ENCODE measurements around the gene AHRR. TPM values are rescaled to one million over a fixed set of nuclear protein-coding genes. Genes with fewer than 3 reads are reported as not detected.
"Not testable (repeated sequence)": the region's sequence is repeated elsewhere in the genome, so short reads cannot be mapped to it uniquely, and the experiment has no call there.

Gene AHRR
- polyA plus RNA-seq, 4 donors: 1.9 to 3.2 (median 2.6) TPM

DNA sequence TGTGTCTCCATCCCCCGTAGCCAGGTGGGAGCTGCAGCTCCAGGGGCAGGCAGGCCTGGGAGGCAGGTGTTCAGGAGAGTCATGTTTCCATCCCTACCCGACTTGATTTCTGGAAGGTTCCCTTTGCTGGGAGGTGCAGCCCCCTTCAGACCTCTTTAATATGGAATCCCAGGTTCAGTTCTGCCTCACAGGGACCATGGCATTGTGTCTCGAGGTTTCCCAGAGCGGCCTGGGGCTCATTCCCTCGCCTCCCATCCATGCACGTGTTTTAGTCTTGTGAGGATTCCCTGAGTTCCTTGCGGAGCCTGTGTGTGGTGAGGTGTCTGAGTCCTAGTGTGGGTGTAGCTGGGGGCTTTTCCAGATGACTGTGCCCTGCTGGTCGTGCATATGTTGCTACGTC lies 16.5 kb upstream of the AHRR start:
- no peak for DNase-seq (ENCODE audit: low read depth in 4 of 4, low spot score in 2 of 4)

DNA sequence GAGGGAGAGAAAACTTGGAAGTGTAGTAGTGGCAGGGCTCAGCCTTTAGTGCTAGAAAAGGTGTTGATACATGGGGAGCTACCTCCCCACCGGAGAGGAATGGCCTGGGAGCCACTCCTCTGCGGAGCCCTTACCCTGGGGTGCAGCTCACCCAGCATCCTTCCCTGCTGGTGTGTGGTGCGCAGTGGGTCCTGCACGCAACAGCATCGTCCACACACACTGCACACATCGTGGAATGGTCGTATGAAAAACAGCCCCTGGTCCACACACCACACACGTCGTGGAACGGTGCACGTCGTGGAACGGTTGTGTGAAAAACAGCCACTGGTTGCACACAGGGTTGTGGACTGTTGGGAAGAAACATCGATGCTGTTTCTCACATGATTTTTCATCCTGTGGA lies 16.1 kb upstream of the AHRR start:
- no peak for DNase-seq (ENCODE audit: low read depth in 4 of 4, low spot score in 2 of 4)

DNA sequence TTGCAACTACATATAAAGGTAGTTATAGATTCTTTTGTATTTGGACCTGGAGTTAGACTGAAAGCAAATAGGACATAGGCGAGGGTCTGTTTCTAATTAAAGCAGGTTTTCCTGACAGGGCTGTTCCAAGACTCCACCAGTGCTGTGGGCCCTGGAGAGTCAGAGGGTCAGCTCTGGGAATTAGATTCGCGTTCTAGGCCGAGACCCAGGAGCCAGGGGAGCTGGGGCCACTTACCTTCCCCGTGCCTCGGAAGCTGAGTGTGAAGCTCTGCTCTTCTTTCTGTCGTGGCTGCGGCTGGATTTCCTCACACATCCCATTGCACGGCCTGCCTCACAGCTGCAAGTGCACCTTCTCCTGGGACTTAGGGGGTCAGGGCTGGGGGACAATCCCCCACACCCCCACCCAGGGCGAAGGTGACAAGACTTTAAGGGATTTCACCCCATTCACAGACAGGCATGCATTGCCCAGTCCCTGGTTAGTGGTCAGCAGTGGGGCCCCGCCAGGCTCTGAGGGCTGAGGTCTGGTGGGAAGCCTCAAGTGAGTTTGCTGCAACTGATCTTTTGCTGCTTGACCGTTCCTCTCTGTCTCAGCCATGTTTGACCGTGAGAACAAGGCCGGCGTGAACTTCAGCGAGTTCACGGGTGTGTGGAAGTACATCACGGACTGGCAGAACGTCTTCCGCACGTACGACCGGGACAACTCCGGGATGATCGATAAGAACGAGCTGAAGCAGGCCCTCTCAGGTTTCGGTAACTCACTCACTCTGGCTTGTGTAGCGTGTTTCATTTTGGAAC lies 15.3 kb upstream of the AHRR start:
- DNase-seq (ENCODE audit: low read depth in 4 of 4, low spot score in 2 of 4): no peak

DNA sequence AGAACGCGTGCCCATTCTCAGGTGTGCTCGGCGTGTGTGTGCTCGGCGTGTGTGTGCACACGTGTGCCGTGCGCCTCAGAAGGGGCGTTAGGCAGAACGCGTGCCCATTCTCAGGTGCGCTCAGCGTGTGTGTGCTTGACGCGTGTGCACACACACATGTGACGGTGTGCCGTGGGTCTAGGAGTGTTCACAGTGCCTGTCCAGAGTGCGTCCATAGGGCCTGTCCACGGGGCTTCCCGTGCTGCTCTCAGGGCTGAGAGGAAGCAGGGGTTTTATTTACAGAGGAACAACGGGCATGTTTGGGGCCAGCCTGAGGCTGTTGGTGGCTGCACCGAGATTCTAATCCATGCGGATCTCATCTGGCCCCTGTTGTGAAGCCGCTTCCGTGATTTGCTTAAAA lies 14.2 kb upstream of the AHRR start:
- DNase-seq (ENCODE audit: low read depth in 4 of 4, low spot score in 2 of 4): no peak

DNA sequence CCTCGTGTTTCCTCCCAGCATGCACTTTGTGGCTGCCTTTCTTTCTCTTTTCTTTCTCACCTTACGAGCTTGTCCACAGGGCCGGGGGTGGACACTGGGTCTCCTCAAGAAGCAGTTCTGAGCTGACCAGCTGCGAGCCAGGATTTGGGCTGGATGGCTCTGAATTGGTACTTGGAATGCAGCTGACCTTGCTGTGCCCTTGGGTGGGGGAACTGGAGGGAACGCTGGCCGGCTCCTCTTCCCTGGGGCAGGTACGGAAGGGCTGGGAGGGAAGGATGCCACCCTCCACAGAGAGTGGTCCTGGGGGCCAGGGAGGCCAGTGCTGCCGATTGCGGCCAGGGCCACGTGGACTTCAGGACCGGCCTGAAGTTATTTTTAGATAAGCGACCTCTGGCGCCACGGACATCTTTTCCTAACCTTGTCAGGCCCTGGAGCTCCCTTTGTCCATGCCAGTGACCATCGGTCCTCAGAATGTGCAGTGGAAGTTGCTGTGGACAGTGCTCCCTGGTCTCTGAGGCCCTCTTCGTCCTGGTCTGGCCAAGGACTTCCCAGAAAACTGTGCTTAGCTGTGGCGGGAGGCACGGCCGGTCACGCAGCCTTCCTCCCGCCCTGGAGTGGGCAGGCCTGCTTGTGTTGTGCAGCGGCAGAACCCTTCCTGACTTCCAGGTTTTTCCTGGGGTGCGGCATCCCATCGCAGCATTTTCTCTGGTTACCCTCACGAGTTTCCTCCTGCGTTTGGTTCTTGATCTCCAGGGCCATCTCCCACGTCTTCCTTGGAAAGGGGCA lies 13.5 kb upstream of the AHRR start:
- no peak for DNase-seq (ENCODE audit: low read depth in 4 of 4, low spot score in 2 of 4)

DNA sequence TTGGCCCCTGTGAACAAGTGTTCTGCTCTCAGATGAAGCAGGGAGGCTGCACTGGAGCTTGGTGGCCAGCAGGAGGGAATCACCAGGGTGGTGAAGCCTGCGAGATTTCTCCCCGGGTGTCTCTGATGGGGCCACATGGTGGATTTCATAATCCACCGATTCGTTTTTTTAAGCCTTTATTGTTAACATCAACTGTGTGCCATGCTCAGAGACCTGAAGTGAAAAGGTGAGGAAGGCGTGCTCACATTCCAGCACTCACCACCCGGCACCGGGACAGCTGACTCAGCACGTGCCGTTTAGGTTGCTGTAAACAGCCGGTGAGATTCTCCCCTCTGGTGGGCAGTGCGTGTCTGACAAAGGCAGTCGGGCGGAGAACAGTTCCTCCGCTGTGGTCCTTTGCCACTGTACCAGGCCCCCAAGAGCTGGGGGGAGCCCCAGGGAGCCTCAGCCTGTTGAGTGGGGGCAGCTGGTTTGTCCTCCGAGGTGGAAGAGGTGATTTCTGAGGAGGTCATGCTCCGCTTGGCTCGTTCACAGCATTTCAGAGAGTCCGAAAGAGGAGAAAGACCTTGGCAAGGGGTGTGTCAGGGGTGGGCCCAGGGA lies 12.7 kb upstream of the AHRR start:
- DNase-seq (ENCODE audit: low read depth in 4 of 4, low spot score in 2 of 4): no peak

DNA sequence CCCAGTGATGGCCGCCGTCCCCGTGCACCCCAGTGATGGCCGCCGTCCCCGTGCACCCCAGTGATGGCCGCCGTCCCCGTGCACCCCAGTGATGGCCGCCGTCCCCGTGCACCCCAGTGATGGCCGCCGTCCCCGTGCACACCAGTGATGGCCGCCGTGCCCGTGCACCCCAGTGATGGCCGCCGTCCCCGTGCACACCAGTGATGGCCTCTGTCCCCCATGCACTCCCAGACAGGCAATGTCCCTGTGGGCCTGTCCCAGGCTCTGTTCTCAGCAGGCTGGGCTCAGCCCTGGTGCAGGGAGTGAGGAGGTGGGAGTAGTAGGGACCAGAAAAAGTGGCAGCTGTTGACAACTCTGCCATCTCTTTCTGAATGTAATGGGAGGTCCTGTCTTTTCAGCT lies 11.7 kb upstream of the AHRR start:
- DNase-seq (ENCODE audit: low read depth in 4 of 4, low spot score in 2 of 4): not testable (repeated sequence)

DNA sequence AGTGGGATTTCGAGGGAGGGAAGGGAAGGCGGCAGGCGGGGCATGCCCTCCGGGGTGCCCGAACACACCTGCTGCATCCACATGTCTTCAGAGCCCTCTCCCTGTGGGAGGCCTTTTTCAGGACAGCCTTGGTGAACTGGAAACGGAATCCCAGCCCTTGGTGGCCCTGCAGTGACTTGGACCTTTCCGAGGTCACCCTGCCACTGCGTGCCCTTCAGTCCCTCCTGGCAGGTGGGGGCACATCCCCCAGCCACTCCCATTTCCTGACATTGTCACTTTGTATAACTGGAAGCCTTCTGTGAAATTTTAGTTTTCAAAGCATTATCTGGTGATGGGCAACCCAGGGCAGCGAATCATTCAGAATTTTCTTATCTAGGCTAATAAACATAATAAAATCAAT lies 11.0 kb upstream of the AHRR start:
- no peak for DNase-seq (ENCODE audit: low read depth in 4 of 4, low spot score in 2 of 4)

DNA sequence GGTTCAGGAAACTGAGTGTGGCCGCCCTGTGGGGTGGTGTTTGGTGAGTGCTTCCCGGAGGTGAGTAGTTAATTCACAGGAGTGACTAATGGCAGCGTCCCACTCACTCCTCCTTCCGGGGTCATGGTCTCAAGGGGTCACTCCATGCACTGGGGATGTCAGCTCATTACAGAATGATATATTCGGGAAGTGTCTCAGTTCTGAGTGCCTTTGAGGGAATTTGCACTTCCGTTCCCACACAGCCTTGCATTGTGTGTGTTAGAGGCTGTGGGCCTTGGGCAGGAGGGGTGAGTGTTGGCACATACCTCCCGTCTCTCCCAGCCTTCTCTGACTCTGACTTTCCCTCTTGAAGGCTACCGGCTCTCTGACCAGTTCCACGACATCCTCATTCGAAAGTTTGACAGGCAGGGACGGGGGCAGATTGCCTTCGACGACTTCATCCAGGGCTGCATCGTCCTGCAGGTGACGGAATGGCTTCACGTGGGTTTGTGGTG lies 10.5 kb upstream of the AHRR start:
- no peak for DNase-seq (ENCODE audit: low read depth in 4 of 4, low spot score in 2 of 4)

DNA sequence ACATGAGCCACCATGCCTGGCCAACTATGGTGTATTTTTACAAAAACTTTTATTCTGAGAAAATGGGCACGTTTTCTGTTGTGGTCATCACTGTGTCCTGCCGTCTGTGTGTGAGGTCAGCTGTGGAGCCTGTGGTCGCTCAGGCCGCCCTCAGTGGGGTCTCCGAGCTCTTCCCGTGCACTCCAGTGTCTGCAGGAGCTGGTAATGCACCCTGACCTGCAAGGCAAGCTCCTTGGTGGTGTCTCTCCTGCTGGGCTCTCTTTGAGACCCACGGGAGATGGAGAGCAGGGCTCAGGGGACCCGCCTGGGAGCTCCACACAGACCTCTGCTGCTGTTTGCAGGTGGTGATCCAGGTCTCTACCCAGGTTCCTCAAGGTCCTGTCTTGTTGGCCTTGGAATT lies 9.6 kb upstream of the AHRR start:
- DNase-seq (ENCODE audit: low read depth in 4 of 4, low spot score in 2 of 4): no peak

DNA sequence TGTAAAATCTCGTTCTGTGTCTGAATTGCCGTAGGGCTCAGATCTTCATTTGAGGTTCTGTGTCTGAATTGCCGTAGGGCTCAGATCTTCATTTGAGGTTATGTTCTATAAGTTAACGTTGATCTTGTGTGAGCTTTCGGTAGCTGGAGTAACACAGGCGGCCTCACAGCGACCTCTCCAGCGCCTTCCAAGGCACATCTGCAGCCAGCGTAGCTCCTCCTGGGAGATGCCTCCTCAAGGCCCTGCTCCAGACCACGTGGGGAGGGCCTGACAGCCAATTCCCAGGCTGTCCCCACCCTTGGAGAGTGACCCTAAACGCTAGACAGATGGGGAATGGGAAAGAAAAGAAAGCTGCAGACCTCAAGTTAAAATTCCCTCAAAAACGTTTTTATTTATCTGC lies 8.7 kb upstream of the AHRR start:
- no peak for DNase-seq (ENCODE audit: low read depth in 4 of 4, low spot score in 2 of 4)

DNA sequence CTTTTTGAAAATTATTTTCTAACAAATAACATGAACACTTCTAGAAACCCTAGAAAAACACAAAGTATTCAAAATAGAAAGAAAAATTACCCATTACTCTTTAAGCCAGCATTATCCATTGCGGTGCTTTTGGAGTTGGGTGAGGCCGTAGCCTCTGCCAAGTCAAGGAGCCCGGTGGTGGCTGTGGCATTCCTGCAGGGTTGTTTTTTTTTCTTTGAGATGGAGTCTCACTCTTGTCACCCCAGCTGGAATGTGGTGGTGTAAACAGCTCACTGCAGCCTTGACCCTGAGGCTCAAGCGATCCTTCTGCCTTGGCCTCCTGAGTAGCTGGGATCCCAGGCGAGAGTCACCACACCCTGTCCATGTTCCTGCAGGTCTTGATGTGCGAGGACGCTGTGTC lies 8.2 kb upstream of the AHRR start:
- DNase-seq (ENCODE audit: low read depth in 4 of 4, low spot score in 2 of 4): no peak

DNA sequence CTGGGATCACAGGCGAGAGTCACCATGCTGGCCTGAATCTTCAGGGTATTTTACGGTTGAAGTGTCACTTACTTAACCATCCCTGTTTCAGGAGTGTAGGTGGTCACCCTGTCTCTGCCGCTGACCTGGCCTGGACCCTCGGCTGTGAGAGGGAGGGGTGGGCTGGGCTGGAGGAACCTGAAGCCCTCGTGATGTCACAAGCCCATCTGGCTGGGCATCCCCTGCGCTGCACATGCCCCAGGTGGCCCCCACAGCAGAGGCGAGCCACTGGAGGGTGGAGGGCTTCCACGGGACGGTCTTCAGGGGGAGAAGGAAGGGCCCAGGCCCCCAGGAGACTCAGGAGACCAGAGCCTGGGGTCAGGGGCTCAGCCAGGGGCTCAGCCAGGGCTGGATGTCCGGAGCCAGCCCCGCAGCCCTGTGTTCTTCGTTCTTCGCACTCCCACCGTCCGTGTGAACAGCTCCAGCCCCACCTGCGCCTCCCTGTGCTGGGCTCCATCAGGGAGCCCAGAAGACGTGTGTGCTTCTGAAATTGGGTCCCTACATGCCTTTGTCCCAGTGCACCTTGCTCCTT lies 7.6 kb upstream of the AHRR start:
- DNase-seq (ENCODE audit: low read depth in 4 of 4, low spot score in 2 of 4): no peak

DNA sequence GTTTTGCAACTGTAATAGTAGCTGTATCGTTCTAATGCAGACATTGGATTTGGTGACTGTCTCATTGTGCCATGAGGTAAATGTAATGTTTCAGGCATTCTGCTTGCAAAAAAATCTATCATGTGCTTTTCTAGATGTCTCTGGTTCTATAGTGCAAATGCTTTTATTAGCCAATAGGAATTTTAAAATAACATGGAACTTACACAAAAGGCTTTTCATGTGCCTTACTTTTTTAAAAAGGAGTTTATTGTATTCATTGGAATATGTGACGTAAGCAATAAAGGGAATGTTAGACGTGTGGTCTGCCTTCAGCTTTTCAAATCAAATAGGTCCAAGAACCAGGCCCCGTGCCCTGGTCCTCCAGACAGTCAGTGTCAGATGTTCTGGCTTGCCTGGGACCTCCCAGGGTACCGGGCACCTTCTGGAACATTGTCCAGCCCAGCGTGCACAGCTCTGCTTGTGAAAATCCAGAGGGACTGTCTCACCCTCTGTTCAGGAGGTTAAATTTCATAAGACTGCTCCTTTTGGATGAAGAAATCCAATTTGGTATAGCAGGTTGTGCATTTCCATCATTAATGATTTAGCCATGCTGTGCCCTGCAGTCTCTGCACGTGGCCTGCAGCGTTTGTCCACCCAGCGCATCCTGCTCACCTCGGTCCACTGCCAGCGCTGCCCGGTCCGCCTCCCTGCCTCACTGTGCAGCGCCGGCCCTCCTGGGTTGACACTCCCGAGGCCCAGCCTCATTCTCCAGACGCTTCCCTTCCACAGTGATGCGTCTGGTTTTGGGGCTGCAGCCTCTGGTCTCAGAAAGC lies 6.6 kb upstream of the AHRR start:
- no peak for DNase-seq (ENCODE audit: low read depth in 4 of 4, low spot score in 2 of 4)

DNA sequence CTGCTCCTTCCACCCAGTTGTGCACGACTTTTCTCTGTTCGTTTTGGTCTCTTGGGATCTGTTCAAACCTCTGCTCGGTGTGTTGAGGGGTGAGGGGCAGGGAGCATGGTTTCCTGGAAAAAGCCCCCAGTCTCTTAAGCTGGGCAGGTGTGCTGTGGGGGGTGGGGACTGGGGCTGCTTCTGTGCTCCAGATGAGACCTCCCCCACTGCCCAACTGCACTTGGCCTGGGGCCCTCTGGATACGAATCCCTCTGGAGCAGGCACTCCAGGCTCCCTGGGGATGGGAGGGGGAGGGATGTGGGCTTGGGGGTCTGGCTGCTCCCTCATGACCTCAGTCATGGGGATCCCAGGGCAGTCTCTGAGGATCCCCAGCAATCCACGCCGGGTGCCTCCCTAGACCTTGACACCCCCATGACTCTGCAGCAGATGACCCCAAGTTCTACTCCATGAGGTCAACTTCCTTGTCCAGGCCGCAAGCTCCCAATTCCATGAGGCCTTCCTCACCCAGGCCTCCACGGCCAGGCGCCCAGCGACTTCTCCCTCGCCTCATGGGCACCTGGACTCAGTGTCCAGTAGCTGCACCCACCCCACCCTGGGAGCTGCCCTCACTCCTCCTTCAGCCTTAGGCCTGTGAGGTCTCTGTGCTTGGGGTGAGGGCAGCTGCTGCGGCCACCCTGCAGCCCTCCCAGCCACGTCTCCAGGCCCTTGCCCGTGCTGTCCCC lies 5.9 kb upstream of the AHRR start:
- DNase-seq (ENCODE audit: low read depth in 4 of 4, low spot score in 2 of 4): no peak

DNA sequence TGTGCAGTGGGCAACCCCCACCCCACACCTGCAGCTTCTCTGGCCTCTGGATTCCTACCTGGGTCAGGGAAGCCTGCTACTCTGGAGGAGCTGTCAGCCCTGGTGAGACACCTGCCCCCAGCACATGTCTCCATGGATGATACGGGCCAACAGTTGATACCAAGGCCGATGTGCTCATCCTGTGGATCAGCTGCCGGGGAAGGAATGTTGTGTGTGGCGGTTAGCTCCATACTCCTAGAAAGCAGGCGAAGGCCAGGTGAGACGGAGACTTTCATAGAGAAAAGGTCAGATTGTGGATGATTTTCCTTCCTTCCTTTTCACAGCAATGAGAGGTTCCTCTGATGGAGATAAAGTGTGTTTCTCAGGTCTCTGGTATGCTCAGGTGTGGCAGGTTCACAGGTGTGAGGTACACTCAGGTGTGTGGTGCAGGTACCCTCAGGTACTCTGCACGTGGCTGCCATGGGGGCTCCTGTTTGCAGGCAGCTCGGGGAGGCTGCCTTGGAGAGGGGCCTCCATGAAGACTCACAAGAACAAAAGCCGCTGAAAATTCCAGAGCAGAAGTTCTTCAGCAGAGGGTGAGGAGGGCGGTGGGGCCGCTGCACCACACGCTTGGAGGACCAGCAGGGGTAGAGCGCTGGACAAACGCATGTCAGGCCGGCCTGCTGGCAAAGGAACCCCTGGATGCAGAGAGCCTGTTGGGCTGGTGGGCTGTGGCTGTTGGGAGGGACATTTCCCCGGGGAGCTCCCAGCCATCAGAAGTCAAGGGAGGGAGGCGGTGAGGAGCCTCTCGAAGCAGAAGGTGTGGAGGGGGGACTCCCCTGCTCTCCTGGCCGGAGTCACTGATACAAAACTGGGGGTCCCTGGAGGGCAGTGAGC lies 5.1 kb upstream of the AHRR start:
- no peak for DNase-seq (ENCODE audit: low read depth in 4 of 4, low spot score in 2 of 4)

DNA sequence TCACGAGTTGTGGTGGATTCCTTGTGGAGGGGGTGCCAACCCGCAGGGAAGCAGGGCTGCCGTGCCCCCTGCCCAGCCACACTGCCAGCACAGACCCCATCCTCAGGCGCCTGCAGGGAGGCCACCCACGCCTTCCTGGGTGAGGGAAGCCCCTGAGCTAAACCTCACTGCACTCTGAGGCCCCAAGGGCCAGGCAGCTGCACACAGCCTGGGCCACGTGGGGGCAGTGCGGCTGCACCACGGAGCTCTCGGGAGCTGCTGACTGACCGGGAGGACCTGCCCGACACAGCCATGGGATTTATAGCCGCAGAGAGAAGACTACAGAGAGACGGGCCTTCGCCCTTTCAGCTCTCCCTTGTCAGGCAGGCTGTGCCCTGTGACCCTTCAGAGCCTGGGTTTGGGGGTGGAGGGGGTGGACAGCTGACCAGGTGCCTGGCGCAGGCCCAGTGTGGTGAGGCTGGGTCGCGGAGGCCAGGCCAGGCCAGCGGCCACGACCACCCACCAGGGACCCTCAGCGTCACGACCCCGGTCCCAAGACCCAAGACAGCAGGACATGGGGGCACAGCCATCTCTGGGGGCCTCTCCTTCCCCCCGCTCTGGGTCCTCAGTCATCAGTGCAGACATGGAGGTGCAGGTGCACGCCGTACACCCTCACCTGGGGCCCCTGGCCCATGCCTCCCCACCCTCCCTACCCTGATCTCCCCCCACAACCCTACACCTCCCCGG lies 4.3 kb upstream of the AHRR start:
- DNase-seq (ENCODE audit: low read depth in 4 of 4, low spot score in 2 of 4): no peak

DNA sequence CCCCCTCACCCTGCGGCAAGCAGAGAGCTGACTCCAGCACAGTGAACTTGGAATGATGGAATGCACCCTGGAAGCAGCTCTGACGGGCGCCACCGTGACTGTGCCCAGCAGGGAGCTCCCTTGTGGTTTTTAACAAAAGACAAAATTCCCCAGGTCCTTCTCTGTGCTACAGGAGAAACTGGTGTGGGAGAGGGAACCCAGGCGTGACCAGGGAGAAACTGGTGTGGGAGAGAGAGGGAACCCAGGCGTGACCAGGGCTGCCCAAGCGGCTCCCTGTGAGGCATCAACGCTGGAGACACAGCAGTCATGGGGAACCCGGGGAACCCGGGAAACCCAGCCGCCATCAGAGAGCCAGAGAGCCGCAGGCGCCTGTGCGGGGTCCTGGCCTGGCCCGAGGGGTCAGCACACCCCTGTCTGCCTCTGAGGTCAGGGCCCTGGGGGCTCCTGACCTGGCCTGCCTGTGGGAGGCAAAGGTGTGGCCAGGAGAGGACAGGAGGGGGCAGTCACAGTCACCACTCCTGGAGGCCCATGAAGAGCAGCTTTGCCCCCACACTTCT lies 3.1 kb upstream of the AHRR start:
- no peak for DNase-seq (ENCODE audit: low read depth in 4 of 4, low spot score in 2 of 4)

Data from left renal cortex interstitium (tissue), 4 donors.